Hepatocyte (in vitro differentiated cells): ENCODE data around the gene OR2L3.

Experiments used
- EZH2 ChIP-seq: fragments of 200-600 bp; sonication (generic); IDR thresholded peaks from 2 replicates; pipeline ENCODE4 v1.6.1; 2016; ENCODE audit warnings: antibody characterized with exemption, mild to moderate bottlenecking, borderline replicate concordance
- TF ChIP-seq, protein P1 (sequence below): fragments of 200-600 bp; sonication (generic); IDR thresholded peaks from 2 replicates; pipeline ENCODE4 v1.5.1; 2016; ENCODE audit warnings: antibody characterized with exemption, mild to moderate bottlenecking; ENCODE audit not compliant: poor library complexity

DNA sequence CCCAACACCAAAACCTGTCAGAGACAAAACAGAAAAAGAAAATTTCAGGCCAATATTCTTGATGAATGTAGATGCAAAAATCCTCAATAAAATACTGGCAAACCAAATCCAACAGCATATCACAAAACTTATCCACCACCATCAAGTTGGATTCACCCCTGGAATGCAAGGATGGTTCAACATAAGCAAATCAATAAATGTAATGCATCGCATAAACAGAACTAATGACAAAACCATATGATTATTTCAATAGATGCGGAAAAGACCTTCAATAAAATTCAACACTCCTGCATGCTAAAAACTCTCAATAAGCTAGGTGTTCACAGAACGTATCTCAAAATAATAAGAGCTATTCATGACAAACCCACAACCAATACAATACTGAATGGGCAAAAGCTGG is 37.0 kb upstream of the OR2L3 start:
- TF ChIP-seq EZH2, result no peak
- TF ChIP-seq, protein P1, sequence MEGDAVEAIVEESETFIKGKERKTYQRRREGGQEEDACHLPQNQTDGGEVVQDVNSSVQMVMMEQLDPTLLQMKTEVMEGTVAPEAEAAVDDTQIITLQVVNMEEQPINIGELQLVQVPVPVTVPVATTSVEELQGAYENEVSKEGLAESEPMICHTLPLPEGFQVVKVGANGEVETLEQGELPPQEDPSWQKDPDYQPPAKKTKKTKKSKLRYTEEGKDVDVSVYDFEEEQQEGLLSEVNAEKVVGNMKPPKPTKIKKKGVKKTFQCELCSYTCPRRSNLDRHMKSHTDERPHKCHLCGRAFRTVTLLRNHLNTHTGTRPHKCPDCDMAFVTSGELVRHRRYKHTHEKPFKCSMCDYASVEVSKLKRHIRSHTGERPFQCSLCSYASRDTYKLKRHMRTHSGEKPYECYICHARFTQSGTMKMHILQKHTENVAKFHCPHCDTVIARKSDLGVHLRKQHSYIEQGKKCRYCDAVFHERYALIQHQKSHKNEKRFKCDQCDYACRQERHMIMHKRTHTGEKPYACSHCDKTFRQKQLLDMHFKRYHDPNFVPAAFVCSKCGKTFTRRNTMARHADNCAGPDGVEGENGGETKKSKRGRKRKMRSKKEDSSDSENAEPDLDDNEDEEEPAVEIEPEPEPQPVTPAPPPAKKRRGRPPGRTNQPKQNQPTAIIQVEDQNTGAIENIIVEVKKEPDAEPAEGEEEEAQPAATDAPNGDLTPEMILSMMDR, result no peak
